GM12874 (cell line): ENCODE data around the gene GNAQ.

ENCODE experiments used
- CTCF ChIP-seq: IDR thresholded peaks from 2 replicates; pipeline ENCODE4 v1.5.1; 2011; ENCODE audit warnings: low read depth, mild to moderate bottlenecking, control low read depth, low read length, moderate library complexity; ENCODE audit not compliant: insufficient read depth

Gene GNAQ

DNA sequence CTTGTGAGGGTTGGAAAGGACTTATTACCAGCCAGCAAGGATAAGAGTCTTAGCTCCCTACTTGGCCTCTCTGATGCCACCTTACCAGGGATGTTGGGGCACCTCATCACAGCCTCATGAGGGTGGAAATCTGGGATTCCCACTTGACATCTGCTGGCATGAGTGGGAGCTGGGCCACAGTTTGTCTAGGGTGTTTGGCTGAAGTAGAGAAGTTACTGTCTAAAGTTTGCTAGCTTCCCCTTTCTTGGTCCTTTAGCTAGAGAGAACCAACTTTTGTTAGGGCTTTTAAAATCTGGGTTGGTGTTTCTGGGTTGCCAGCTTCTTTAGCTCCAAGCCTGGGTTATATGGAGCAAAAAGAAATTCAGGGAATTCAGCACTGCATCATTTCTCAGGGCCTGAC, 326.0 kb downstream of the GNAQ start:
- TF ChIP-seq CTCF = no peak

DNA sequence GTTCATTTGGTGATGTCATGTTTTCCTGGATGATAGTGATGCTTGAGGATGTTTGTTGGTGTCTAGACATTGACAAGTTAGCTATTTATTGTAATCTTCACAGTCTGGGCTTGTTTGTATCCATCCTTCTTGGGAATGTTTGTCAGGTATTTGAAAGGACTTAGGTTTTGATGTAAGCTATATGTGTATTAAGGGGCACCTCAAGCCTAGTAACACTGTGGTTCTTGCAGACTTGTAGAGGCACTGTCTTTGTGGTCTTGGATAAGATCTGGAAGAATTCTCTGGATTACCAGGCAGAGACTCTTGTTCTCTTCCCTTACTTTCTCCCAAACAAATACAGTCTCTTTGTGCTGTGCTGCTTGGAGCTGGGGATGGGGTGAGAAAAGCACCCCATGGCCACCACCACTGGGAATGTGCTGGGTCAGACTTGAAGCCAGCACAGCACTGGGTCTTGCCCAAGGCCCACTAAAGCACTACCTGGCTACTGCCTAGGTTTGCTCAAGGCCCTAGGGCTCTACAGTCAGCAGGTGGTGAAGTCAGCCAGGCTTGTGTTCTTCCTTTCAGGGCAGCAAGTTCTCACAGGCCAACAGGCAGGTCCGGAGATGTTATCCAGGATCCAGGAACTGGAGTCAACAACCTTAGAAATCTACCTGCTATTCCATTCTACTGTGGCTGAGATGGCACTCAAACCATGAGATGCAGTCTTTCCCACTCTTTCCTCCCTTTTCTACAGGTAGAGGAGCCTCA, 334.2 kb downstream of the GNAQ start:
- TF ChIP-seq CTCF = no peak

DNA sequence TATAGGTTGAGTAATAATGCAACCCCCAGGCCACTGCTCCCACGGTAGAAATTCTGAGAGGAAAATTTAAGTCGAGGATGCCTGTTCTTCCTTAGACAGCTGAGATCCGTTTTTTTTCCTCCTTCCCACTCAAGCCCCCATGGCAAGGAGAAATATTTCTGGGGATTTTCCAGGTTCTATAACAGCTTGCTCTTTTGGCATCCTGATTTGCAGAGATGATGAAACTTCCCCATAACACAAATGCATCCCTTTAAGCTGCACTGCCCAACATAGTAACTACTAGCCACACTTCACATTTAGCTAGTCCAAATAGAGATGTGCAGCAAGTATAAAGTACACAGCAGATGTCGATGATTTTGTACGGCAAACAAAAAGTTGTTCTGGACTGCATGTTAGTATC, 351.0 kb downstream of the GNAQ start:
- no peak for TF ChIP-seq CTCF

GRCh38 chr9:77679661-77680368, 351.8 kb downstream of the GNAQ start:
- TF ChIP-seq CTCF = no peak

DNA sequence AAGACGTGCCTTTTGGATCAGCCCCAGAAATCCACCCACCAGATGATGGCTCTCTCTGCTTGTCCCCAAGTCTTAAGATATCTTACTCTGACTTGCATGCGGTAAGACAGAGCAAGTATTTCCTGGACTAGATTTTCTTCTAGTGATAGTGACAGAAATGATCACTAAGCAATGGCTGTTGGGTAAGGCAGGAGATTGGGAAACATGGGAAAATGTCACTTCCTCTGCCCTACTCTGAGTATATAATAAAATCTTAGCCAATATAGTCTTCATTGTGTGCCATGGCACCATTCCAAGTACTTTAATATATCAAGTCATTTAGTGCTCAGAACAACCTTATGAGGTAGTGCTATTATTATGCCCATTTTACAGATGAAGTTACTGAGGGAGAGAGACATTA, 352.5 kb downstream of the GNAQ start:
- no peak for TF ChIP-seq CTCF

GRCh38 chr9:77677957-77678535, 353.6 kb downstream of the GNAQ start:
- TF ChIP-seq CTCF = no peak

DNA sequence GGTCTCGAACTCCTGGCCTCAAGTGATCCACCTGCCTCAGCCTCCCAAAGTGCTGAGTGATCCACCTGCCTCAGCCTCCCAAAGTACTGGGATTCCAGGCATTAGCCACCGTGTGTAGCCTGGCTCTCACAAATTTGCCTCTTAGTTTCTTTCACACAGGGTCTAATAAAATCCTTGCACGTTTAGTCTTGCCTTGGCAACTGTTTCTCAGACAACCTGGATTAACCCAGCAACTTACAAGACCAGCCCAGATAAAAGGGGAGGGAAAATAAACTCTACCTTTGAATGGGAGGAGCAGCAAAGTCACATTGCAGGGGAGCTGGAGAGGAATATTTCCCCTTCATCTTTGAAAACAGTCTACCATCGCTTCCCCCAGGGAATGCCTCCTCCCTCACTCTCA, 354.2 kb downstream of the GNAQ start:
- TF ChIP-seq CTCF = no peak
